HG03432 (cell line): ENCODE results near the gene EML2.
"Not testable (repeated sequence)": the region's sequence is repeated elsewhere in the genome, so short reads cannot be mapped to it uniquely, and the experiment has no call there.

Source experiments
- ATAC-seq: cut with Tn5 transposase; IDR thresholded peaks from one replicate; pipeline ENCODE4 v1.9.1; 2021; ENCODE audit warnings: mild to moderate bottlenecking, moderate library complexity; ENCODE audit not compliant: unreplicated experiment

EML2 gene

GRCh38 chr19:45655073-45655472, 15.9 kb upstream of the EML2 start:
- ATAC-seq: no peak

DNA sequence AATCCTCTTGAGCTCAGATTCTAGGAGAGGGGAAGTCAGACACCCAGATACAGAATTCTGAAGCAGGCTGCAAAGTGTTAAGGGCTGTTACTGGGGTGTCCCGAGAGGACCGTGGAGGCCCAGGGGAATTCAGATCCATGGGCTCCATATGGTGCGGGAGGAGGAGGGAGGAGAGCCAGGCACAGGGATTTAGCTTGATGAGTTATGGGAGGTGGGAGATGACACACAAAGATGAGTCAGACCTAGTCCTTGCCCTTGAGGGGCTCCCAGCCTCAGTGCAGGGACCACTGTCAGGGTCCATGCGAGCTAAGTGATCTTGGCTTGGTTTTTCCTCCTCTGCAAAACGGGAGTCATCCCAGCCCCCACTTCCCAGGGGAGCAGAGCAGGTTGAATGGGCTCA, 14.4 kb upstream of the EML2 start:
- no peak for ATAC-seq

DNA sequence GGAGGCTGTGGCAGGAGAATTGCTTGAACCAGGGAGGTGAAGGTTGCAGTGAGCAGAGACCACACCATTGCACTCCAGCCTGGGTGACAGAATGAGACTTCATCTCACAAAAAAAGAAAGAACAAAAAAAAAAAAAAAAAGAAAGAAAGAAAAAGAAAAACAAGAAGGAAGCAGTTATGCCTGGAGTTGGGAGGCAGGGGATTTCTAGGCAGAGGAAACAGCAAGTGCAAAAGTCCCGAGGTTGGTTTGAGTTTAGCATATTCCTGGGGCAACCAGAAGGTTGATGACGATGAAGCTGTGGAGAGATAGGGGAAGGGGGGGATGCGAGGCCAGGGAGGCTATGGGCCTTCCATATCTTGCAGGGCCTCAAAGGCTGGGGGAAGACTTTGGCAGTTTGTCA, 11.5 kb upstream of the EML2 start:
- ATAC-seq: no peak

DNA sequence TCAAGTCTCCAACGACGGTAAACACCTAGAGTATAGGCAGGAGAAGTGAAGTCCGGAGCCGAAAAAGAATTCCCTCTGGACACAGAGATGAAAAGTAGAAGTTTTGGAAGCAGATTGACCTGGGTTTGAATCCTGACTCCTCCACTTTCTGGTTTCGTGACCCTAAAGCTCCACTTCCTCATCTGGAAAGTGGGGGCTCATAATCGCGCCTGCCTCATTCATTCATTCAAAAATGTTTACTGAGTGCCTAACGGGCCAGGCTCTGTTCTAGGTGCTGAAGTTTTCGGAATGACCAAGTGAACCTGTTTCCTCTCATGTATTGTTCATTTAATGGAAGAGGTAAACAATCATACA, 7.1 kb upstream of the EML2 start:
- no peak for ATAC-seq

GRCh38 chr19:45645631-45646344, 6.6 kb upstream of the EML2 start:
- peak; percentile 25 for ATAC-seq

DNA sequence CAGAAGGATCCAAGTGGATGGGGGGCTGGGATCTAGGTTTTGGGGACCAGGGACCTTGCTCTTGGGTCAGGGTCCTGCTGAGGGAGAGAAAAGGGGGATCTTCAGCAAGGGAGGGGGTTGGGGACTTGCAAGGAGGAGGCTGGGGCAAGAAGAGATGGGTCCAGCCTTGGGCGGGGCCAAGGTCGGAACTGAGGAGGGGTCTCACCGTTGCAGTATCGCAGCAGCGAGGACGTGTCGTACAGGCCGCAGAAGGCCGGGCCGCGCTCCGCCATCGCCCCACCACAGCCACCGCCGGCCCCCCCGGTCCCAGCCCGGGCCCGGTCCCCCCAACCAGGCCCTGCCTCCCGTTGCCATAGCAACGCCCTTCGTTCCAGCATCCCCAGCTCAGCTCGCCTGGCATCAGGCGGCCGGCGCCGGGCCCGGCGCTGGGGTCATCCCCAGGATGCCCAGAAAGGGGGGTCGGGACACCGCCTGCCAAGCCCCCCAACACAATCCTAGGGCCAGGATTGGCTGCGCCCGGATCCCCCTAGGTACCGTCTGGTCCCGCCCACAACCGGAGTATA, 6.0 kb upstream of the EML2 start:
- no peak for ATAC-seq

DNA sequence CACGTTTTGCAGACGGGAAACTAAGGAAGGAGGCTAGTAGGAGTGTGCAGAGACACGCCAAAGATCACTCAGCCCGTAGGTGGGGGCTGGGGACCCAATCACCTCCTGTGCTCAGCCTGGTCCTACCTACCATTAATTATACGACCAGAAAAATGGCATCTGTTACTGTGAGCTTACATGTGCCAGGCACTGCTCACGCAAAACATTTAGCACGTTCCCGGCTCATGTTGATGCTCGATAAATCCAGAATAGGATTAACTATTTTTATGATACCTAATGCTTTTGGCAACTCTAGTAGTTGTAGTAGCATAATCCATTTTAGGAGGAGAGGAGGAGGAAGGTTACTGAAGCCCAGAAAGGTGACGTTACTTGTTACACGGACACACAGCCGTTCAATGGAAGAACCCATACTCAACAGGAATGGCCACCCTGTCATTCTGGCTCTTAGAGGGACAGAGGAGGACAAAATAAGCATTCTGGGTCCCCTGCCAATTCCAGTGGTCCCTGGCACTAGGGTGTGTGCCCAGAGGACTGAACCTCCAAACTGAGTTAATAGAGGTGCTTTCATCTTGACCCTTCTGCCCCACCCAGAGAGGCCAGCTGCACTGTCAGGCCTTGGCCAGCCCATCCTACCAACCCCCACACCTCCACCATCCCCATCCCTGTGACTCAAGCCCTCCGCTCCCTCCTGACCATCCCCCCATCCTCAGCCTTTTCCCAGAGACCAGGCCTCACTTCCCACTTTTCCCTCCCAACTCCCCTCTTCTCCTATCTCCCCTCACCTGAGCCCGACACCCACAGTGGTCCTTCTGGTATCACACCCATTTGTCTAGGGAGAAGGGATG, 5.0 kb upstream of the EML2 start:
- no peak for ATAC-seq

DNA sequence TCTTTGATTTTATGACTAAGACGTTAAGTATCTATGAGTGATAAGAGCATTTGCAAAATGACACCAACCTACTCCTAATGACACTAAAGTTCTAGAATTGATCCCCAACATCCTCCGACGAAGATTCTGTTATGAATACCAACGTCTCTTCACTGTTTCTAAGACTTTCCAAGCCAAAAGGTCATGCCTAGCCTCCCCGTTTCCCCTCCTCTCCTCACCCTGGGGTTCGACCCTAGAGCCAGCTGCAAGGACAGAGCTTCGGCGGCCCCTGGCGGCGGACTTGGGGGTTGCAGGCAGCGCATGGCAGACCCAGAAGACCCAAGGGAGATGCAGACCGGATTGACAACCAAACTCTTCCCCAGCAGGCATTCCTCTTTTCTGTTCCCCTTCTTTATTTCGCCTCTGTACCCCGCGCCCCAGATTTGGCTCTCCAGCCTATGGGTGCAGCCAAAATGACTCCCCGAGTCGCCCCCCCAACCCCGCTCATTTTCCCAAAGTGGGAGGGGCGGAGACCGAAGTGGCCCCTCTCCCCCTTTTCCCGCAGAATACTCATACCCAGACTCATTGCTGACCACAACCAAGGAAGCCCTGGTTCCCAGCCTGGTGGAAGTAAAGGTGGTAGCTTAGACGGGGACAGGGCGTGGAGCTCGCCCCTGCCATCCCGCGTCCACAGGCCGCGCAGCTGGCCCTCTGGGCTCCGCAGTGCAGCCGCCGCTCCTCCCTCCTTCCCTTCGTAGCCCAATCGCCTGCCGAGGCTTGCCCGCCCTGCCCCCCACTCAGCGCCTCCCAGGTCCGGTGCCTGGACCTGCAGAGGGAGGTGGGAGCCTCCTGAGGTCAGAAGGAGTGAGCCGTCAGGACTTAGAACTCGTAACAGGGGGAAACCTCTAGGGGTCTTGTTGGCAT, 4.1 kb upstream of the EML2 start:
- no peak for ATAC-seq

- peak; percentile 37 for ATAC-seq
Observed at GRCh38 chr19:45641274-45642105, 2.3 kb upstream of the EML2 start.

- ATAC-seq: no peak
Observed at GRCh38 chr19:45640849-45641273, 1.7 kb upstream of the EML2 start.

DNA sequence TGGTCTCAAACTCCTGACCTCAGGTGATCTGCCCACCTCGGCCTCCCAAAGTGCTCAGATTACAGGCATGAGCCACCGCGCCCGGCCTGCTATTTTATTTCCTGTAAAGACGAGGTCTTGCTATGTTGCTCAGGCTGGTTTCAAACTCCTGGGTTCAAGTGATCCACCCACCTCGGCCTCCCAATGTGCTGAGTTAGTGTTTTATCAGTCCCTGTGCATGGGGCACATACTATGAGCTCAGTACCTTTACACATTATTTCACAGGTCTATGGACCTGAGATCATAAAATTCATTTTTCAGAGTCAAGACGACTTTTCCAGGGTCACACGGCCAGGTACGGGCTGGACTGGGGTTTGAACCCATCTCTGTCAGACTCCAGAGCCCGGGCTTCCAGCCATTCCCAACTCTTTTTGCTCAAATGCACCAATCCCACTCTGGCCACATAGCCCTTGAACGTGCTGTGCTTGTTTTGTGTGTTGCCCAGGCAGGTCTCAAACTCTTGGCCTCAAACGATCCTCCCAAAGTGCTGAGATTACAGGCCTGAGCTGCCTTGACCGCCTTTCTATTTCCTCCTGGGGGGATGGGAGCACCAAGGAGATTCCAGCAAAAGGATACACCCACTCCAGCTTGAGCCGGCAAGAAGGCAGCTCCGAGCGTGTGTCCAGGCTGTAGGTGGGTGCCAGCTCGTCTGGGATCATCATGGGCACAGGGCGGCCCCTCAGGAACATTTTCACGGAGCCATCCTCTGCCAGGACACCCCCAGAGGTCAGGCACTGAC, 1.1 kb downstream of the EML2 start:
- no peak for ATAC-seq

DNA sequence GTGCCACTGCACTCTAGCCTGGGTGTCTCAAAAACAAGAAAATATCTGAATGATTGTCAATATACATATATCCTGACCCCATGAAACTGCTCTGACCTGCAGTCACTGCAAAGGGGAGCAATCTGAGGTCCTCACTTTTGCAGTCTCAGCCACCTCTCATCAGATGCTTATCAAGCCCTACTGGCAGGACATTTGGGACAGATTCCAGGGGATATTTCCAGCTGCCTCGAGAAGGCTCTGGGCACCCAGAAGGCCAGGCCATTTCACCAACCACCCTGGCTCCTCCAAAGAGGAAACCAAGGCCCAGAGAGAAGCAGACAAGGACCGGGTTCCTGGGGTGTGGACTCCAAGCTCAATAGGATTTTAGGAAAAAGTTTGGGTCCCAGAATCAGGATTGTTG, 2.3 kb downstream of the EML2 start:
- no peak for ATAC-seq

DNA sequence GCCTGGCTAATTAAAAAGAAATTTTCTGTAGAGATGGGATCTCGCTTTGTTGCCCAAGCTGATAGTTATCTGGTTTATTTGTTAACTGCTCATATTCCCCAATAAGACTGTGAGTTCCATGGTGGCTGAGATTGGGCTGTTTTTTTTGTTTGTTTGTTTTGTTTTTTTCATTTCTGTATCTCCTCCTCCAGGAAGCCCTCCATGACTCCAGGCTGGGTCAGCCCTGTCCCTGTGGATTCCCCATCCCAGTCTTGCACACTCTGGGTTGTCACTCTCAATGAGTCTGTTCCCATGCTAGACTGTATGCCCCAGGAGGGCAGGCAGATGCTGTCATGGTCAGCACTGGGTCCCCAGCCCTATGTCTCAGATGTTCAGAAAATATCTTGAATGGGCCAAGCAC, 2.9 kb downstream of the EML2 start:
- no peak for ATAC-seq

DNA sequence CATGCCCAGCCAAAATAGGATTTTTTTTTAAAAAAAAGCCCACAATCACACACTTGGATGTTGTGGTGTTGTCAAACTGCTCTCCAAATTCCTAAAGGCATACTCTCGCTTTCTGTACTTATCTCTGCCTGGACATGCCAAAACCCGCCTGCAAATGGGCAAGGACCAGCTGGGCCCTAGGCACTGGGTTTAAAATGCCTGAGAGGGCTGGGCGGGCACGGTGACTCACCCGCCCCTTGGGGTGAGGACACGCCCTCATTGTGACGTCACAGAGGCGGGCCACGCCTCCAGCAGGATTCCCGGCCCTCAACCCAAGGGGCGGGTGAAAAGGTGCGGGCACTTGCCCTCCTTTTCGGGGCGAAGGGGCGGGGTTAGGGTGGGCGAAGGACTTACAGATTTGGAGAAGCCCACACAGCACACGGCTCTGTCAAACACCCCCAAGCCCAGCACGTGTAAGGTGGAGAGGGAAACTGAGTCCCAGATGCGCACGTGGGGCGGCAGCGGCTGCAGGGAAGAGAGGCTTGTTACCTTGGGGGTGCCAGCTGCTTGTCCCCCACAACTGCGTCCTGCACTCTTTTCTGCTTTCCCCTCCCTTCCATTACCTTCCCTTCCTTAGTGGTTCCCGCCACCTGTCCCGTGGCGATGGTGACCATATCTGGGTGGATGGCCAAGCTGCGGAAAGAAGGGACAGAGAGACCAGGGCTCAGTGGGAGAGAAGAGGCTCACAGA, 6.6 kb downstream of the EML2 start:
- no peak for ATAC-seq

GRCh38 chr19:45630463-45630862, 8.7 kb downstream of the EML2 start:
- no peak for ATAC-seq

DNA sequence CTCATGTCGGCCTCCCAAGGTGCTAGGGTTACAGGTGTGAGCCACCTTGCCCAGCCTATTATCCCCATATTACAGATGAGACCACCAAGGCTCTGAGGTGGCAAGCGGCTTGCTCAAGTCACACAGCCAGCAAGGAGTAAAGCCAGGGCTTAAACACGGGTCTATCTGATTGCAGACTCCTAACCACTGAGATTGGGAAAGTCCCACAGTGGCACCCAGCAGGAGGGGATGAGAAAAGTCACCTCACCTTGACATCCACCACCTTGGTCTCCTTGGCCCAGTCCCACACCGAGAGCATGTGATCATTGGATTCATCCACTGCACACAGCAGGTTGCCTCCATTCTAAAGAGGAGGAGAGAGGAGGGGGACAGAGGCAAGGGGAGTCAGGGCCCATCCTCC, 9.5 kb downstream of the EML2 start:
- ATAC-seq: no peak

GRCh38 chr19:45628219-45628618, 11.0 kb downstream of the EML2 start:
- ATAC-seq: not testable (repeated sequence)

GRCh38 chr19:45623984-45624383, 15.2 kb downstream of the EML2 start:
- no peak for ATAC-seq

DNA sequence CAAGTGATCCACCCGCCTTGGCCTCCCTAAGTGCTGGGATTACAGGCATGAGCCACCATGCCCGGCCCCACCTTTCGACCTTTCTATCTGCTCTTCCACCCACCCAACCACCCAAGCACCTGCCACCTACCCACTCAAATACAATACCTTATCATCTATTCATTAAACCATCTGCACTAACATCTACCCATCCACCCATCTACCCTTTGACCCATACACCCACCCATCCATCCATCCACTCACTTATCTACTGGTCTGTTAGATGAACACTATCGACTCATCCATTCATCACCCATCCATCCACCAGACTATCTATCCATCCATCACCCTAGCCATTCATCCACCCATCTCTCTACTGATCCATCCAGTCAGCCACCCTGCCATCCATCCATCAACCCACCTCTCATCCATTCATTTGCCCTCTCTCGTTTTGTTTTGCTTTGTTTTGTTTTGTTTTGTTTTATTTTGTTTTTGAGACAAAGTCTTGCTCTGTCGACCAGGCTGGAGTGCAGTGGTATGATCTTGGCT, 17.2 kb downstream of the EML2 start:
- no peak for ATAC-seq
